CD4-positive, alpha-beta T cell (primary cell): ENCODE data around the gene PTOV1. TPM values are rescaled to one million over a fixed set of nuclear protein-coding genes. Genes with fewer than 3 reads are reported as not detected.

Experiments
- ATAC-seq: fragments of 200-7000 bp; cut with Tn5 transposase; one replicate; pipeline ENCODE4 v1.10.0; 2022; ENCODE audit warnings: mild to moderate bottlenecking; ENCODE audit not compliant: poor library complexity
- CTCF ChIA-PET: fragments of 350-600 bp; sonication (Branson Sonifier 250); formaldehyde crosslinking; loops from one replicate; lab custom pipeline; 2021; ENCODE audit warnings: antibody characterized with exemption, inconsistent platforms; lab: Charles Lee
- POLR2A ChIA-PET: fragments of 350-600 bp; sonication (Branson Sonifier 250); formaldehyde crosslinking; loops from one replicate; lab custom pipeline; 2021; ENCODE audit warnings: antibody characterized with exemption, inconsistent platforms; lab: Charles Lee
- DNase-seq, 14 experiments: peaks; one replicate each; pipeline ENCODE4 v3.0.0-alpha.2; 2013 to 2020; ENCODE audit warnings: mixed read lengths in 2 of 14
- H3K27ac ChIP-seq, 2 donors: one replicate each; pipeline versions ENCODE4 v1.5.1 to v1.7.0; 2013; ENCODE audit warnings: low read length in 2 of 2, low read depth in 1 of 2, mild to moderate bottlenecking in 1 of 2
- H3K27me3 ChIP-seq, 2 experiments: 1 replicate in 1 of 2; 2 replicates in 1 of 2; pipeline versions ENCODE4 v1.6.1 to v1.7.0; 2013; ENCODE audit warnings: low read length in 2 of 2, control low read depth in 1 of 2, mild to moderate bottlenecking in 1 of 2, moderate library complexity in 1 of 2; ENCODE audit not compliant: insufficient read depth in 2 of 2, control insufficient read depth in 1 of 2
- H3K36me3 ChIP-seq: one replicate; pipeline ENCODE4 v1.6.1; 2013; ENCODE audit warnings: low read length, control low read depth; ENCODE audit not compliant: insufficient read depth
- H3K4me1 ChIP-seq: one replicate; pipeline ENCODE4 v1.6.1; 2013; ENCODE audit warnings: low read length, control low read depth; ENCODE audit not compliant: insufficient read depth
- H3K4me3 ChIP-seq: one replicate; pipeline ENCODE4 v1.5.1; 2013; ENCODE audit warnings: mild to moderate bottlenecking, low read length, moderate library complexity
- H3K9me3 ChIP-seq, 2 experiments: 1 replicate in 1 of 2; 2 replicates in 1 of 2; pipeline versions ENCODE4 v1.6.1 to v1.7.0; 2013; ENCODE audit warnings: low read length in 2 of 2, mild to moderate bottlenecking in 2 of 2, control low read depth in 1 of 2, moderate library complexity in 1 of 2; ENCODE audit not compliant: control insufficient read depth in 1 of 2, insufficient read depth in 1 of 2
- H3K27ac Mint-ChIP-seq: one replicate; pipeline ENCODE4 v1.8.0; 2020; ENCODE audit warnings: mixed read lengths
- H3K27me3 Mint-ChIP-seq: one replicate; pipeline ENCODE4 v1.8.0; 2021; ENCODE audit warnings: mixed read lengths
- H3K36me3 Mint-ChIP-seq: one replicate; pipeline ENCODE4 v1.8.0; 2021; ENCODE audit warnings: low read depth, mixed read lengths
- H3K4me1 Mint-ChIP-seq: one replicate; pipeline ENCODE4 v1.8.0; 2021; ENCODE audit warnings: low read depth, mixed read lengths
- H3K4me3 Mint-ChIP-seq: one replicate; pipeline ENCODE4 v1.8.0; 2020; ENCODE audit warnings: mild to moderate bottlenecking, mixed read lengths
- H3K9me3 Mint-ChIP-seq: one replicate; pipeline ENCODE4 v1.8.0; 2020; ENCODE audit warnings: mixed read lengths
- CTCF ChIP-seq: fragments of 200-600 bp; IDR thresholded peaks from one replicate; pipeline ENCODE4 v1.8.0; 2022; ENCODE audit warnings: antibody characterized with exemption, mild to moderate bottlenecking
- intact Hi-C, 2 experiments: fragments of 100-400 bp; cut with DNase I in 1 of 2; cut with micrococcal nuclease in 1 of 2; formaldehyde crosslinking; loops; one replicate each; pipeline versions ENCODE4 v1.15.1 to v1.9.0; 2023 to 2025; cut with DNase I, micrococcal nuclease
- total RNA-seq, 174 experiments: library from RNA in 2 of 174; stranded (reverse) in 2 of 174; gene quantifications; one replicate each; pipeline ENCODE4 v1.2.3 and lab custom pipeline; 2021 to 2026

The PTOV1 gene
- total RNA-seq, 2 experiments from 2014 or later: 127 to 134 TPM

- H3K9me3 ChIP-seq: peaks cover 0 to 3% of the 10 kb centered on the region in 2 experiments
- H3K27me3 ChIP-seq: no peaks in the 10 kb centered on the region
- intact Hi-C loops: loop anchor here (1.0 to 10.0 kb wide), 8 partner anchors 11 to 1243 kb away; partner anchors contain the start of genes FUZ (in 2 of the 2), AP2A1 (in 1 of the 2), ATF5 (in 1 of the 2) and DBP (in 1 of the 2)
- ChIA-PET CTCF (interaction anchor here (0.6 to 2.0 kb wide), 3 partner anchors 12 to 160 kb away, joined by 3 to 8 read pairs (median 3); no protein-coding TSS in a partner anchor), POLR2A (interaction anchor here (0.7 to 3.7 kb wide), 19 partner anchors 11 to 885 kb away, joined by 3 to 63 read pairs (median 9); partner anchors contain the start of genes AP2A1, ATF5, FUZ and GYS1)
- peaks cover 37% of the 10 kb centered on the region for H3K36me3 Mint-ChIP-seq
- ATAC-seq (peak; percentile 59), DNase-seq (peak; percentile 97 to 99 (median 97))
- H3K27me3 Mint-ChIP-seq: no peaks in the 10 kb centered on the region
- peak overlapping the region; percentile 88 for H3K4me3 ChIP-seq
- H3K27ac ChIP-seq: peak overlapping the region; percentile 98 to 100
- peaks cover 18% of the 10 kb centered on the region for H3K4me1 Mint-ChIP-seq
- no peak for TF ChIP-seq CTCF
- no peak overlapping the region for H3K27ac Mint-ChIP-seq
- H3K4me1 ChIP-seq: peaks cover 32% of the 10 kb centered on the region
- peaks cover 45% of the 10 kb centered on the region for H3K36me3 ChIP-seq
- no peak overlapping the region for H3K4me3 Mint-ChIP-seq
- no peaks in the 10 kb centered on the region for H3K9me3 Mint-ChIP-seq
Observed at GRCh38 chr19:49877879-49878743, 27.2 kb downstream of the PTOV1 start.

- Histone ChIP-seq H3K27ac (peak overlapping the region; percentile 98 to 100), H3K4me1 (peaks cover 32% of the 10 kb centered on the region), H3K9me3 (peaks cover 0 to 3% of the 10 kb centered on the region in 2 experiments), H3K27me3 (no peaks in the 10 kb centered on the region), H3K36me3 (peaks cover 51% of the 10 kb centered on the region), H3K4me3 (peak overlapping the region; percentile 88)
- peaks cover 18% of the 10 kb centered on the region for H3K4me1 Mint-ChIP-seq
- H3K36me3 Mint-ChIP-seq: peaks cover 43% of the 10 kb centered on the region
- intact Hi-C loops: loop anchor here (1.0 to 10.0 kb wide), 5 partner anchors 12 to 1244 kb away; partner anchors contain the start of genes AP2A1 (in 1 of the 2), ATF5 (in 1 of the 2), DBP (in 1 of the 2) and NUP62 (in 1 of the 2)
- no peak for TF ChIP-seq CTCF
- no peak for DNase-seq
- ChIA-PET CTCF (no interaction called here), POLR2A (interaction anchor here (3.1 to 3.7 kb wide), 2 partner anchors 19 to 50 kb away, joined by 15 to 41 read pairs; partner anchors contain the start of genes ATF5, IL4I1 and NUP62)
- H3K27ac Mint-ChIP-seq: no peak overlapping the region
- H3K9me3 Mint-ChIP-seq: no peaks in the 10 kb centered on the region
- H3K27me3 Mint-ChIP-seq: no peaks in the 10 kb centered on the region
- ATAC-seq: no peak
- no peak overlapping the region for H3K4me3 Mint-ChIP-seq
Observed at GRCh38 chr19:49878744-49879070, 27.7 kb downstream of the PTOV1 start.

GRCh38 chr19:49879243-49879963 is 28.4 kb downstream of the PTOV1 start:
- peaks cover 0 to 3% of the 10 kb centered on the region in 2 experiments for H3K9me3 ChIP-seq
- DNase-seq (peak in 2 of 14 experiments; percentile 23 to 40), ATAC-seq (no peak)
- no peak overlapping the region for H3K27ac Mint-ChIP-seq
- H3K27me3 ChIP-seq: no peaks in the 10 kb centered on the region
- no peak overlapping the region for H3K27ac ChIP-seq
- ChIA-PET CTCF (no interaction called here), POLR2A (interaction anchor here (3.7 kb wide), 1 partner anchor 50 kb away, joined by 41 read pairs; the partner anchor contains the start of genes ATF5 and NUP62)
- intact Hi-C loops: loop anchor here (5.0 to 10.0 kb wide), 4 partner anchors 48 to 1245 kb away; partner anchors contain the start of genes AP2A1 (in 1 of the 2), ATF5 (in 1 of the 2), DBP (in 1 of the 2) and NUP62 (in 1 of the 2)
- no peak overlapping the region for H3K4me3 ChIP-seq
- H3K4me3 Mint-ChIP-seq: no peak overlapping the region
- peaks cover 32% of the 10 kb centered on the region for H3K4me1 ChIP-seq
- H3K36me3 ChIP-seq: peaks cover 58% of the 10 kb centered on the region
- H3K9me3 Mint-ChIP-seq: no peaks in the 10 kb centered on the region
- no peak for TF ChIP-seq CTCF
- peaks cover 47% of the 10 kb centered on the region for H3K36me3 Mint-ChIP-seq
- H3K27me3 Mint-ChIP-seq: no peaks in the 10 kb centered on the region
- H3K4me1 Mint-ChIP-seq: peaks cover 18% of the 10 kb centered on the region
